Ishikawa (cell line): ENCODE measurements around the gene DOCK8.

Experiments used
- CEBPB ChIP-seq: IDR thresholded peaks from 2 replicates; pipeline ENCODE4 v1.6.1; 2012
- EP300 ChIP-seq: IDR thresholded peaks from 2 replicates; pipeline ENCODE4 v1.6.1; 2012; ENCODE audit warnings: borderline replicate concordance
- NFIC ChIP-seq: IDR thresholded peaks from 2 replicates; pipeline ENCODE4 v1.6.1; 2012
- REST ChIP-seq: IDR thresholded peaks from 2 replicates; pipeline ENCODE4 v1.6.1; 2012; ENCODE audit warnings: low read depth, mild to moderate bottlenecking
- TAF1 ChIP-seq: IDR thresholded peaks from 2 replicates; pipeline ENCODE4 v1.6.1; 2012; ENCODE audit warnings: low read depth, mild to moderate bottlenecking
- TCF12 ChIP-seq: IDR thresholded peaks from 2 replicates; pipeline ENCODE4 v1.6.1; 2012; ENCODE audit warnings: low read depth

DNA sequence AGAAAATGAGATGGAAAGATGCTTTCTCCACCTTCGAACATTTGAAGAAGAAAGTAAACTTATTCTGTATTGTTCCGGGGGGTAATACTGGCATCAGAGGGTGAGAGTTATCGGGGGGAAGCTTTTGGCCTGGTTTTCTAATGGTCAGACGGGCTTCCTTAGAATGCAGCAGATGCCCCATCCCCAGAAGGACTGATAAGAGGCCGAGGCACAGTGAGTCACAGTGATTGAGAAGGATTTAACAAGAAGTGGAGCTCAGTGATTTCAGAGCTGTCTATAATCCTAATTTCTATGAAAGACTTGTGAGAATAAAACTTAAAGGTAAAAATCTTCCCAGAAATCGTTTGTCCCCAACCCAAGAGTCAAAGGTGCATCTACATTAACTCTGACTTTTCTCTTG, 123.9 kb downstream of the DOCK8 start:
- TF ChIP-seq REST, result no peak
- no peak for TF ChIP-seq NFIC
- TF ChIP-seq TAF1, result no peak
- TF ChIP-seq CEBPB, result no peak
- no peak for TF ChIP-seq TCF12
- TF ChIP-seq EP300, result no peak
